A204.1 (cell line): ENCODE results near the gene NMD3.
A peak's percentile ranks its signal among the peaks of the same experiment; 100 is the strongest.
"Not testable (repeated sequence)": the region's sequence is repeated elsewhere in the genome, so short reads cannot be mapped to it uniquely, and the experiment has no call there.

Source experiments
- FAIRE-seq: peaks from 2 replicates; lab custom pipeline; 2012; peaks lifted over from hg19 to GRCh38; lab: Jason Lieb, UNC

Gene NMD3

GRCh38 chr3:161220850-161221753, at the start of gene NMD3:
Gene NMD3 (plus strand): TSS chr3:161221311. CDS start chr3:161222014, 703 bp downstream.
- FAIRE-seq, result peak; percentile 79

GRCh38 chr3:161171639-161172552, 49.2 kb upstream of the NMD3 start:
- FAIRE-seq, result no peak

- no peak for FAIRE-seq
Observed at GRCh38 chr3:161175506-161175905, 45.6 kb upstream of the NMD3 start.

GRCh38 chr3:161177991-161178390, 43.1 kb upstream of the NMD3 start:
- FAIRE-seq, result no peak

GRCh38 chr3:161181371-161181770, 39.7 kb upstream of the NMD3 start:
- FAIRE-seq, result not testable (repeated sequence)

- no peak for FAIRE-seq
Observed at GRCh38 chr3:161187046-161187445, 34.1 kb upstream of the NMD3 start.

GRCh38 chr3:161197855-161198850, 23.0 kb upstream of the NMD3 start:
- no peak for FAIRE-seq

- FAIRE-seq, result no peak
Observed at GRCh38 chr3:161199926-161200325, 21.2 kb upstream of the NMD3 start.

- FAIRE-seq, result no peak
Observed at GRCh38 chr3:161203485-161204098, 17.5 kb upstream of the NMD3 start.

- FAIRE-seq, result no peak
Observed at GRCh38 chr3:161208931-161209330, 12.2 kb upstream of the NMD3 start.

GRCh38 chr3:161212171-161212771, 8.8 kb upstream of the NMD3 start:
- no peak for FAIRE-seq

GRCh38 chr3:161212906-161213305, 8.2 kb upstream of the NMD3 start:
- no peak for FAIRE-seq

- FAIRE-seq, result no peak
Observed at GRCh38 chr3:161213644-161214043, 7.5 kb upstream of the NMD3 start.

GRCh38 chr3:161215185-161215584, 5.9 kb upstream of the NMD3 start:
- FAIRE-seq, result no peak

GRCh38 chr3:161217496-161217895, 3.6 kb upstream of the NMD3 start:
- no peak for FAIRE-seq

GRCh38 chr3:161219495-161219894, 1.6 kb upstream of the NMD3 start:
- no peak for FAIRE-seq

GRCh38 chr3:161221806-161222600, 892 bp downstream of the NMD3 start:
- no peak for FAIRE-seq

- no peak for FAIRE-seq
Observed at GRCh38 chr3:161222662-161223061, 1.6 kb downstream of the NMD3 start.

- no peak for FAIRE-seq
Observed at GRCh38 chr3:161224786-161225185, 3.7 kb downstream of the NMD3 start.

- no peak for FAIRE-seq
Observed at GRCh38 chr3:161230621-161231171, 9.6 kb downstream of the NMD3 start.
